PC-3 (cell line): Measurements from ENCODE around the gene COMMD7. TPM values are rescaled to one million over a fixed set of nuclear protein-coding genes. Genes with fewer than 3 reads are reported as not detected.
A peak's percentile ranks its signal among the peaks of the same experiment; 100 is the strongest.

Experiments
- ATAC-seq: fragments of 200-7000 bp; cut with Tn5 transposase; 2 replicates; pipeline ENCODE4 v1.9.1; 2020; ENCODE audit warnings: mild to moderate bottlenecking, moderate library complexity
- BruUV-seq: library from RNA; stranded (reverse); fragments of 400-500 nt; replicated peaks from 2 replicates; lab custom pipeline; 2021; lab: Mats Ljungman, UMichigan
- CTCF ChIA-PET: fragments of 300-600 bp; sonication (Branson Sonifier 250); formaldehyde crosslinking; loops from one replicate; lab custom pipeline; 2022; ENCODE audit warnings: antibody characterized with exemption; lab: Charles Lee
- POLR2A ChIA-PET: fragments of 300-600 bp; sonication (Branson Sonifier 250); formaldehyde crosslinking; loops from one replicate; lab custom pipeline; 2022; ENCODE audit warnings: antibody characterized with exemption; ENCODE audit not compliant: unreplicated experiment; lab: Charles Lee
- DNase-seq: peaks from one replicate; pipeline ENCODE4 v3.0.0-alpha.2; 2015
- H2AFZ ChIP-seq: fragments of 300-600 bp; sonication (generic); 2 replicates; pipeline ENCODE4 v1.6.0; 2016; ENCODE audit warnings: antibody characterized with exemption, low read length
- H3F3A ChIP-seq: fragments of 300-600 bp; sonication (generic); one replicate; pipeline ENCODE4 v1.6.0; 2017; ENCODE audit warnings: antibody characterized with exemption, low read length, control low read depth, mild to moderate bottlenecking; ENCODE audit not compliant: unreplicated experiment
- H3K27ac ChIP-seq: fragments of 300-600 bp; sonication (generic); 2 replicates; pipeline ENCODE4 v1.5.1; 2016; ENCODE audit warnings: mild to moderate bottlenecking, low read length
- H3K27me3 ChIP-seq: fragments of 300-600 bp; sonication (generic); 2 replicates; pipeline ENCODE4 v1.6.1; 2016; ENCODE audit warnings: low read length, mixed read lengths
- H3K36me3 ChIP-seq: fragments of 300-600 bp; sonication (generic); 2 replicates; pipeline ENCODE4 v1.6.1; 2016; ENCODE audit warnings: low read depth, mixed run types, low read length, mixed read lengths
- H3K4me1 ChIP-seq: fragments of 300-600 bp; sonication (generic); 2 replicates; pipeline ENCODE4 v1.5.1; 2016; ENCODE audit warnings: low read length; ENCODE audit not compliant: insufficient read depth
- H3K4me2 ChIP-seq: fragments of 300-600 bp; sonication (generic); 2 replicates; pipeline ENCODE4 v1.6.0; 2016; ENCODE audit warnings: low read length
- H3K4me3 ChIP-seq: fragments of 300-600 bp; sonication (generic); 2 replicates; pipeline ENCODE4 v1.5.1; 2016; ENCODE audit warnings: mild to moderate bottlenecking, low read length, mixed read lengths
- H3K79me2 ChIP-seq: fragments of 300-600 bp; sonication (generic); 2 replicates; pipeline ENCODE4 v1.6.1; 2017; ENCODE audit warnings: low read length, mixed read lengths
- H3K9ac ChIP-seq: fragments of 300-600 bp; sonication (generic); 2 replicates; pipeline ENCODE4 v1.6.0; 2016; ENCODE audit warnings: mild to moderate bottlenecking, low read length
- H3K9me2 ChIP-seq: fragments of 300-600 bp; sonication (generic); replicated peaks from 2 replicates; pipeline ENCODE4 v1.6.1; 2016; ENCODE audit warnings: mixed run types, low read length, mixed read lengths
- H3K9me3 ChIP-seq: fragments of 300-600 bp; sonication (generic); 2 replicates; pipeline ENCODE4 v1.6.1; 2016; ENCODE audit warnings: low read length, mixed read lengths
- H4K20me1 ChIP-seq: fragments of 300-600 bp; sonication (generic); 2 replicates; pipeline ENCODE4 v1.6.1; 2016; ENCODE audit warnings: low read length, mixed read lengths
- EZH2 ChIP-seq: fragments of 300-600 bp; sonication (generic); IDR thresholded peaks from one replicate; pipeline ENCODE4 v1.6.1; 2017; ENCODE audit warnings: antibody characterized with exemption, mild to moderate bottlenecking, low read length; ENCODE audit not compliant: unreplicated experiment
- EZH2phosphoT487 ChIP-seq: fragments of 300-600 bp; sonication (generic); IDR thresholded peaks from 2 replicates; pipeline ENCODE4 v1.6.1; 2018; ENCODE audit warnings: mild to moderate bottlenecking, antibody characterized with exemption, low read length, borderline replicate concordance
- intact Hi-C: fragments of 100-400 bp; cut with micrococcal nuclease; formaldehyde crosslinking; loops from 2 replicates; pipeline ENCODE4 v1.9.0; 2023
- total RNA-seq: library from RNA; depleted of rRNA; stranded (reverse); fragments of >200 nt; gene quantifications from 2 replicates; pipeline ENCODE4 v1.2.3, GENCODE V29; 2014
- TF ChIP-seq, protein P1 (sequence below): fragments of 300-600 bp; sonication (generic); conservative IDR thresholded peaks from 2 replicates; pipeline ENCODE4 v1.5.1; 2017; ENCODE audit warnings: antibody characterized with exemption, low read depth, mild to moderate bottlenecking, low read length

COMMD7 gene
- total RNA-seq, 1 experiment from 2014 or later = 33.5 TPM

GRCh38 chr20:32764005-32764960 lies 21.0 kb upstream of the COMMD7 start:
- peak overlapping the region; percentile 99 for H3K4me2 ChIP-seq

DNA sequence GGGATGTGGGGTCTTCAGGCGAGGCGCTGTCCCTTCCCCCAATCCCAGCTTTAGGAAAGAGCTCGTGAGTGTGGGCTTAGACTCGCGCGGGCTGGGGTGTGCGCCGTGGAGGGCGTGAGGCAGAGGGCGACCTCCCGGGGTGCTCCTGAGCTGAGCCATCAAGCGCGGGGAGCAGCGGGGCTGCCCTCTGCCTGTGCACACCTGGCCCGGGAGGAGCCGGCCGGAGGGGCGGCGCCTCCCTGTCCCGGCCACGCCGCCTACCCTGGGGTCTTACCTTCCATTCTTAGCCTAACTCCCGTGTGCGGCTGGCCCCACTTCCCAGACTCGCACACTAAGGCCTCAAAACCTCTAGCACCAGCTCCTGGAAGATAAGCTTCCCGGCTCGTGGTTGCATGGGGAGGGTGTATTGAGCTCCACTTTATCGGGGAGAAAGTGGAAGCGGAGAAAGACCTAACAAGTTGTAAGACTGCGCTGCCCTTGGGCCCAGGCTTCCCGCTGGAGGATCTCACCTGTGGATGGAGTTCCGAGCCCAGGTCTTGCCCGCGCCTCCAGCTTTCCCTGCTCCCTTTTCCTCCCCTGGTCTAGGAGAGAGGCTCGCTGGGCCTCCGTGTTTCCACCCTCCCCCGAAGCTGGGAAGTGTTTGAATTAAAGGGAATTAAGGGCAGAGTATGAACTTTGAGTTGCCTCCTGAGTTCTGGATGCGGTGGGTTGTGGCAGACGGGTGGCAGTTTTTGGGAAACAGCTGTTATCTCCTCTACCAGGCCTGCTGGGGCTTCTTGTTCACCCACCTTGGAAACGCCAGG lies 20.1 kb upstream of the COMMD7 start:
- H3K9ac ChIP-seq = peak overlapping the region; percentile 80
- ChIA-PET POLR2A (no interaction called here), CTCF (interaction anchor here (0.6 to 1.7 kb wide), 4 partner anchors 11 to 17 kb away, joined by 3 to 11 read pairs (median 6); no protein-coding TSS in a partner anchor)
- intact Hi-C loops = loop anchor here (2.0 kb wide), 1 partner anchor 17 kb away; no protein-coding TSS in a partner anchor
- peak overlapping the region; percentile 98 for H3K4me3 ChIP-seq
- no peaks in the 10 kb centered on the region for H3K36me3 ChIP-seq
- no peak overlapping the region for H3K27ac ChIP-seq
- H3K4me1 ChIP-seq = peaks cover 17% of the 10 kb centered on the region
- no peaks in the 10 kb centered on the region for H3F3A ChIP-seq
- no peaks in the 10 kb centered on the region for H3K9me3 ChIP-seq
- BruUV-seq = no TSS peak
- peak overlapping the region; percentile 74 for H2AFZ ChIP-seq
- H3K4me2 ChIP-seq = peak overlapping the region; percentile 99
- DNase-seq (peak; percentile 34), ATAC-seq (peak; percentile 28)
- H3K9me2 ChIP-seq = no peaks in the 10 kb centered on the region
- H3K79me2 ChIP-seq = peaks cover 19% of the 10 kb centered on the region
- no peak for TF ChIP-seq EZH2phosphoT487
- TF ChIP-seq EZH2 = no peak
- TF ChIP-seq, protein P1, sequence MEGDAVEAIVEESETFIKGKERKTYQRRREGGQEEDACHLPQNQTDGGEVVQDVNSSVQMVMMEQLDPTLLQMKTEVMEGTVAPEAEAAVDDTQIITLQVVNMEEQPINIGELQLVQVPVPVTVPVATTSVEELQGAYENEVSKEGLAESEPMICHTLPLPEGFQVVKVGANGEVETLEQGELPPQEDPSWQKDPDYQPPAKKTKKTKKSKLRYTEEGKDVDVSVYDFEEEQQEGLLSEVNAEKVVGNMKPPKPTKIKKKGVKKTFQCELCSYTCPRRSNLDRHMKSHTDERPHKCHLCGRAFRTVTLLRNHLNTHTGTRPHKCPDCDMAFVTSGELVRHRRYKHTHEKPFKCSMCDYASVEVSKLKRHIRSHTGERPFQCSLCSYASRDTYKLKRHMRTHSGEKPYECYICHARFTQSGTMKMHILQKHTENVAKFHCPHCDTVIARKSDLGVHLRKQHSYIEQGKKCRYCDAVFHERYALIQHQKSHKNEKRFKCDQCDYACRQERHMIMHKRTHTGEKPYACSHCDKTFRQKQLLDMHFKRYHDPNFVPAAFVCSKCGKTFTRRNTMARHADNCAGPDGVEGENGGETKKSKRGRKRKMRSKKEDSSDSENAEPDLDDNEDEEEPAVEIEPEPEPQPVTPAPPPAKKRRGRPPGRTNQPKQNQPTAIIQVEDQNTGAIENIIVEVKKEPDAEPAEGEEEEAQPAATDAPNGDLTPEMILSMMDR = no peak
- H4K20me1 ChIP-seq = no peaks in the 10 kb centered on the region
- no peaks in the 10 kb centered on the region for H3K27me3 ChIP-seq

More at GRCh38 chr20:32764005-32764960, 21.0 kb upstream of the COMMD7 start:
- H3K4me3 ChIP-seq = peak overlapping the region; percentile 98
- no peaks in the 10 kb centered on the region for H3K27me3 ChIP-seq
- H3F3A ChIP-seq = no peaks in the 10 kb centered on the region
- ATAC-seq (no peak), DNase-seq (no peak)
- ChIA-PET POLR2A (no interaction called here), CTCF (interaction anchor here (0.6 to 0.7 kb wide), 2 partner anchors 10 to 18 kb away, joined by 3 to 11 read pairs; no protein-coding TSS in a partner anchor)
- no peaks in the 10 kb centered on the region for H4K20me1 ChIP-seq
- H2AFZ ChIP-seq = peak overlapping the region; percentile 74; the same call in 1 of the 2 replicates
- H3K79me2 ChIP-seq = peaks cover 19% of the 10 kb centered on the region
- H3K27ac ChIP-seq = no peak overlapping the region
- H3K9me3 ChIP-seq = no peaks in the 10 kb centered on the region
- no peaks in the 10 kb centered on the region for H3K36me3 ChIP-seq
- intact Hi-C loops = no loop called here
- peaks cover 17% of the 10 kb centered on the region for H3K4me1 ChIP-seq
- TSS peak; percentile 31 for BruUV-seq
- no peak overlapping the region for H3K9ac ChIP-seq
- H3K9me2 ChIP-seq = no peaks in the 10 kb centered on the region
- TF ChIP-seq EZH2phosphoT487 (no peak), EZH2 (no peak)
- TF ChIP-seq, protein P1 = no peak
